Common myeloid progenitor, CD34-positive (primary cell): ENCODE measurements around the gene CHD8.

Source experiments
- CTCF ChIA-PET: fragments of 350-600 bp; sonication (Branson Sonifier 250); formaldehyde crosslinking; loops from one replicate; lab custom pipeline; 2021; ENCODE audit warnings: antibody characterized with exemption; lab: Charles Lee
- POLR2A ChIA-PET: fragments of 350-600 bp; sonication (Branson Sonifier 250); formaldehyde crosslinking; loops from one replicate; lab custom pipeline; 2021; ENCODE audit warnings: antibody characterized with exemption; lab: Charles Lee
- DNase-seq, 3 donors: peaks; one replicate each; pipeline versions ENCODE4 v3.0.0 to v3.0.0-alpha.2; 2013
- H3K27ac ChIP-seq, 2 experiments: 1 replicate in 1 of 2; 2 replicates in 1 of 2; pipeline ENCODE4 v1.7.0; 2013; ENCODE audit warnings: inconsistent platforms in 2 of 2, low read length in 2 of 2, mild to moderate bottlenecking in 2 of 2, low read depth in 1 of 2, moderate library complexity in 1 of 2; ENCODE audit not compliant: severe bottlenecking in 2 of 2, insufficient read depth in 1 of 2, poor library complexity in 1 of 2
- H3K27me3 ChIP-seq, 5 experiments: replicated peaks in 2 of 5; 1 replicate in 3 of 5; 2 replicates in 2 of 5; pipeline versions ENCODE4 v1.6.1 to v1.7.0; 2013; ENCODE audit warnings: low read length in 4 of 5, mild to moderate bottlenecking in 2 of 5, moderate library complexity in 2 of 5, inconsistent platforms in 1 of 5; ENCODE audit not compliant: insufficient read depth in 5 of 5, control insufficient read depth in 4 of 5
- H3K36me3 ChIP-seq, 4 experiments: 1 replicate in 2 of 4; 2 replicates in 2 of 4; pipeline versions ENCODE4 v1.6.1 to v1.7.0; 2013; ENCODE audit warnings: low read length in 3 of 4, control low read depth in 1 of 4, mild to moderate bottlenecking in 1 of 4; ENCODE audit not compliant: control insufficient read depth in 4 of 4, insufficient read depth in 4 of 4
- H3K4me1 ChIP-seq, 4 experiments: 1 replicate in 3 of 4; 2 replicates in 1 of 4; pipeline versions ENCODE4 v1.6.1 to v1.7.1; 2013; ENCODE audit warnings: low read length in 3 of 4, mild to moderate bottlenecking in 3 of 4, control low read depth in 1 of 4, inconsistent platforms in 1 of 4, moderate library complexity in 1 of 4; ENCODE audit not compliant: control insufficient read depth in 4 of 4, insufficient read depth in 4 of 4; ENCODE audit errors: control extremely low read depth in 1 of 4
- H3K4me3 ChIP-seq, 7 experiments: 1 replicate in 4 of 7; 2 replicates in 3 of 7; pipeline versions ENCODE4 v1.5.1 to v1.7.0; 2013; ENCODE audit warnings: mild to moderate bottlenecking in 7 of 7, low read length in 6 of 7, moderate library complexity in 6 of 7, inconsistent platforms in 2 of 7, low read depth in 2 of 7, control low read depth in 1 of 7; ENCODE audit not compliant: insufficient read depth in 4 of 7, control insufficient read depth in 1 of 7; ENCODE audit errors: extremely low read depth in 1 of 7
- H3K9me3 ChIP-seq, 5 experiments: 1 replicate in 4 of 5; 2 replicates in 1 of 5; pipeline versions ENCODE4 v1.6.1 to v1.7.1; 2013; ENCODE audit warnings: low read length in 4 of 5, mild to moderate bottlenecking in 2 of 5, inconsistent platforms in 1 of 5, low read depth in 1 of 5, moderate library complexity in 1 of 5; ENCODE audit not compliant: control insufficient read depth in 4 of 5, insufficient read depth in 2 of 5; ENCODE audit errors: control extremely low read depth in 1 of 5
- WGBS: methylation state at CpG from one replicate; pipeline ENCODE4 v1.1.5; 2013; ENCODE audit not compliant: insufficient coverage; 5-methylcytosine and 5-hydroxymethylcytosine counted together

CHD8 gene

GRCh38 chr14:21494902-21495762, 39.2 kb upstream of the CHD8 start:
- Histone ChIP-seq H3K27ac (no peak overlapping the region), H3K4me1 (no peaks in the 10 kb centered on the region), H3K27me3 (no peaks in the 10 kb centered on the region), H3K36me3 (peaks cover 22 to 80% (median 58%) of the 10 kb centered on the region in 4 experiments), H3K4me3 (no peak overlapping the region), H3K9me3 (no peaks in the 10 kb centered on the region)
- DNase-seq, result no peak
- ChIA-PET POLR2A (no interaction called here), CTCF (interaction anchor here (0.8 to 9.5 kb wide), 3 partner anchors 19 to 63 kb away, joined by 3 to 130 read pairs (median 3); partner anchors contain the start of gene SALL2)
- 100% methylated on average over 1 of the region's 2 CpGs for WGBS

GRCh38 chr14:21486640-21487087, 30.7 kb upstream of the CHD8 start:
- POLR2A ChIA-PET, result no interaction called here
- Histone ChIP-seq H3K4me3 (no peak overlapping the region), H3K9me3 (no peaks in the 10 kb centered on the region), H3K27me3 (no peaks in the 10 kb centered on the region), H3K36me3 (peaks cover 15 to 40% (median 27%) of the 10 kb centered on the region in 4 experiments), H3K4me1 (no peaks in the 10 kb centered on the region), H3K27ac (no peak overlapping the region)
- CTCF ChIA-PET, result interaction anchor here (2.0 to 3.4 kb wide), 2 partner anchors 9 to 12 kb away, joined by 13 to 21 read pairs; partner anchors contain the start of gene TOX4
- no peak for DNase-seq
- WGBS, result 100% methylated on average over 1 of the region's 1 CpG

- peak within 1 kb of the TSS; percentile 95 to 97 for H3K27ac ChIP-seq
- peak within 1 kb of the TSS; percentile 82 to 100 (median 98) for H3K4me3 ChIP-seq
- peak; percentile 99 for DNase-seq
- H3K4me1 ChIP-seq, result peaks cover 12 to 19% (median 15%) of the 10 kb centered on the region in 4 experiments
- CTCF ChIA-PET, result interaction anchor here (0.9 to 3.4 kb wide), 13 partner anchors 10 to 80 kb away, joined by 4 to 23 read pairs (median 5); partner anchors contain the start of genes CHD8 and METTL3
- 0% methylated on average over 24 of the region's 49 CpGs for WGBS
- H3K36me3 ChIP-seq, result peaks cover 4 to 22% (median 8%) of the 10 kb centered on the region in 4 experiments
- POLR2A ChIA-PET, result interaction anchor here (0.7 to 1.8 kb wide), 7 partner anchors 11 to 261 kb away, joined by 3 to 11 read pairs (median 3); partner anchors contain the start of gene CHD8
- H3K9me3 ChIP-seq, result no peaks in the 10 kb centered on the region
- H3K27me3 ChIP-seq, result no peaks in the 10 kb centered on the region
Observed at GRCh38 chr14:21476925-21477681, 21.2 kb upstream of the CHD8 start, which contains the start of the genes RAB2B and TOX4. RAB2B (minus strand) TSS chr14:21476959; CDS start chr14:21476872, 87 bp downstream. TOX4 (plus strand) TSS chr14:21477195; CDS start chr14:21477279, 84 bp downstream.

- POLR2A ChIA-PET, result interaction anchor here (0.7 to 1.8 kb wide), 4 partner anchors 10 to 245 kb away, joined by 3 to 11 read pairs (median 5); partner anchors contain the start of gene CHD8
Observed at GRCh38 chr14:21476523-21476924, 20.6 kb upstream of the CHD8 start.

GRCh38 chr14:21475767-21476522, 20.0 kb upstream of the CHD8 start:
- no peaks in the 10 kb centered on the region for H3K9me3 ChIP-seq
- DNase-seq, result no peak
- ChIA-PET POLR2A (interaction anchor here (0.7 to 1.8 kb wide), 4 partner anchors 10 to 244 kb away, joined by 3 to 11 read pairs (median 5); partner anchors contain the start of gene CHD8), CTCF (interaction anchor here (1.6 to 3.4 kb wide), 4 partner anchors 9 to 22 kb away, joined by 5 to 23 read pairs (median 19); partner anchors contain the start of gene CHD8)
- WGBS, result 100% methylated on average over 2 of the region's 10 CpGs
- peak overlapping the region; percentile 69 to 97 for H3K27ac ChIP-seq
- H3K36me3 ChIP-seq, result peaks cover 4 to 22% (median 8%) of the 10 kb centered on the region in 4 experiments
- peak overlapping the region; percentile 24 to 100 (median 98) for H3K4me3 ChIP-seq
- H3K4me1 ChIP-seq, result peaks cover 12 to 19% (median 15%) of the 10 kb centered on the region in 4 experiments
- H3K27me3 ChIP-seq, result no peaks in the 10 kb centered on the region

More at GRCh38 chr14:21476523-21476924, 20.6 kb upstream of the CHD8 start:
- H3K27me3 ChIP-seq, result no peaks in the 10 kb centered on the region
- H3K9me3 ChIP-seq, result no peaks in the 10 kb centered on the region
- DNase-seq, result peak in 1 of 3 donors; percentile 83
- H3K27ac ChIP-seq, result peak overlapping the region; percentile 69 to 97
- H3K4me1 ChIP-seq, result peaks cover 12 to 19% (median 15%) of the 10 kb centered on the region in 4 experiments
- CTCF ChIA-PET, result interaction anchor here (1.4 to 3.4 kb wide), 5 partner anchors 10 to 32 kb away, joined by 5 to 23 read pairs (median 17); partner anchors contain the start of gene CHD8
- 0% methylated on average over 17 of the region's 27 CpGs for WGBS
- peak overlapping the region; percentile 82 to 100 (median 98) for H3K4me3 ChIP-seq
- H3K36me3 ChIP-seq, result peaks cover 4 to 22% (median 8%) of the 10 kb centered on the region in 4 experiments

- no CpG with 5 or more reads among the region's 1 CpG for WGBS
- no peaks in the 10 kb centered on the region for H3K9me3 ChIP-seq
- no peak overlapping the region for H3K4me3 ChIP-seq
- H3K27ac ChIP-seq, result no peak overlapping the region
- no peaks in the 10 kb centered on the region for H3K4me1 ChIP-seq
- POLR2A ChIA-PET, result no interaction called here
- CTCF ChIA-PET, result interaction anchor here (3.1 kb wide), 1 partner anchor 9 kb away, joined by 17 read pairs; the partner anchor contains the start of genes RAB2B and TOX4
- no peaks in the 10 kb centered on the region for H3K27me3 ChIP-seq
- no peak for DNase-seq
- peaks cover 11 to 60% (median 29%) of the 10 kb centered on the region in 4 experiments for H3K36me3 ChIP-seq
Observed at GRCh38 chr14:21467616-21468015, 11.7 kb upstream of the CHD8 start.
